Fibroblast of lung (primary cell): ENCODE results near the gene SLC39A2. TPM values are rescaled to one million over a fixed set of nuclear protein-coding genes. Genes with fewer than 3 reads are reported as not detected.

Experiments
- DNase-seq, 2 donors: peaks; one replicate each; pipeline versions ENCODE4 v3.0.0 to v3.0.0-alpha.2; 2010; ENCODE audit warnings: low read depth in 2 of 2
- H2AFZ ChIP-seq: 2 replicates; pipeline ENCODE4 v1.5.1; 2012; ENCODE audit warnings: low read length, control low read depth, inconsistent platforms
- H3K27ac ChIP-seq: 2 replicates; pipeline ENCODE4 v1.5.1; 2011; ENCODE audit warnings: low read length, control low read depth; ENCODE audit not compliant: insufficient read depth
- H3K27me3 ChIP-seq: 2 replicates; pipeline ENCODE4 v1.5.1; 2011; ENCODE audit warnings: mild to moderate bottlenecking, low read length; ENCODE audit not compliant: control insufficient read depth, insufficient read depth
- H3K36me3 ChIP-seq: 2 replicates; pipeline ENCODE4 v1.5.1; 2011; ENCODE audit warnings: low read length; ENCODE audit not compliant: control insufficient read depth, insufficient read depth
- H3K4me1 ChIP-seq: 2 replicates; pipeline ENCODE4 v1.5.1; 2011; ENCODE audit warnings: low read length; ENCODE audit not compliant: control insufficient read depth, insufficient read depth; ENCODE audit errors: extremely low read depth
- H3K4me2 ChIP-seq: 2 replicates; pipeline ENCODE4 v1.5.1; 2011; ENCODE audit warnings: low read length, control low read depth; ENCODE audit not compliant: insufficient read depth; ENCODE audit errors: extremely low read depth
- H3K4me3 ChIP-seq, 4 experiments: fragments of 200-600 bp in 1 of 4; sonication (generic) in 1 of 4; replicated peaks in 1 of 4; 2 replicates each; pipeline ENCODE4 v1.5.1; 2011 to 2016; ENCODE audit warnings: low read length in 4 of 4, low read depth in 3 of 4, mild to moderate bottlenecking in 3 of 4, control low read depth in 2 of 4, inconsistent platforms in 1 of 4, mixed read lengths in 1 of 4; ENCODE audit not compliant: insufficient read depth in 1 of 4; ENCODE audit errors: control extremely low read depth in 1 of 4
- H3K79me2 ChIP-seq: 2 replicates; pipeline ENCODE4 v1.5.1; 2012; ENCODE audit warnings: mild to moderate bottlenecking, low read length, inconsistent platforms; ENCODE audit not compliant: control insufficient read depth, insufficient read depth
- H3K9ac ChIP-seq: 2 replicates; pipeline ENCODE4 v1.5.1; 2011; ENCODE audit warnings: mild to moderate bottlenecking, low read length, control low read depth; ENCODE audit not compliant: insufficient read depth
- H3K9me3 ChIP-seq: 2 replicates; pipeline ENCODE4 v1.5.1; 2012; ENCODE audit warnings: low read depth, low read length; ENCODE audit not compliant: control insufficient read depth, insufficient read depth
- H4K20me1 ChIP-seq: 2 replicates; pipeline ENCODE4 v1.5.1; 2011; ENCODE audit warnings: low read length; ENCODE audit not compliant: control insufficient read depth, insufficient read depth; ENCODE audit errors: extremely low read depth
- EZH2 ChIP-seq: IDR thresholded peaks from 2 replicates; pipeline ENCODE4 v1.5.1; 2012; ENCODE audit warnings: low read length, control low read depth, mild to moderate bottlenecking; ENCODE audit errors: missing control alignments
- polyA plus RNA-seq, 2 donors: library from polyadenylated mRNA; depleted of rRNA in 1 of 2; stranded (reverse) in 1 of 2; unstranded in 1 of 2; fragments of >200 nt; gene quantifications; 2 replicates each; pipeline ENCODE4 v1.2.1, GENCODE V29; 2011 to 2012; ENCODE audit warnings: missing spikeins in 1 of 2
- total RNA-seq: library from RNA; depleted of rRNA; stranded (reverse); fragments of >200 nt; gene quantifications from 2 replicates; pipeline ENCODE4 v1.2.1, GENCODE V29; 2014
- TF ChIP-seq, protein P1 (sequence below), 2 donors: IDR thresholded peaks in 1 of 2; conservative IDR thresholded peaks in 1 of 2; 1 replicate in 1 of 2; 2 replicates in 1 of 2; pipeline ENCODE4 v1.5.1; 2011 to 2012; ENCODE audit warnings: low read length in 2 of 2, control low read depth in 1 of 2, inconsistent platforms in 1 of 2, low read depth in 1 of 2, mild to moderate bottlenecking in 1 of 2

Gene SLC39A2
- total and polyA plus RNA-seq, 2 donors (not counting 1 experiment from before 2014, with no cell fraction given), result 0.17 TPM; not detected in 1

DNA sequence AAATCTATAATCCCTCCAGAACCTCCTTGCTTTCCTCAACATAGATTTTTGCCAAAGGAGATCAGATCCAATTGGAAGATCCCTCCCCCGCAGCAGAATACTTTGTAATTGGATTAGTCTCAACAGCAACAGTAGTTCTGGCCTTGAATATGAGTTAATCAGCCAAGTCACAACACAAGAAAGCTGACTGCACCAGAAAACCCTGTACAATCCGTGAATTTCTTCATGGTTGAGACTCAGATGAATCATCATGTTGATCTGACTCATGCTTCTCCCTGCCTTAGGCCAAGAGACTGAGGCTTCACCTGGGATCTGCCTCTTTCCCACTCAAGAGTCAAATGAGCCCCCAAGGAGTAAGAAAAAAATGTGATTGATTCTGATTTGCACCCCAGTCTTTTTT lies 12.3 kb upstream of the SLC39A2 start:
- no peaks in the 10 kb centered on the region for H3K9me3 ChIP-seq
- TF ChIP-seq EZH2, result no peak
- no peak overlapping the region for H3K27ac ChIP-seq
- no peak overlapping the region for H3K4me3 ChIP-seq
- H3K9ac ChIP-seq, result no peak overlapping the region
- no peaks in the 10 kb centered on the region for H4K20me1 ChIP-seq
- peak; percentile 91 to 97 for DNase-seq
- peak overlapping the region; percentile 34 for H3K4me2 ChIP-seq
- peaks cover 14% of the 10 kb centered on the region for H3K79me2 ChIP-seq
- peaks cover 6% of the 10 kb centered on the region for H3K4me1 ChIP-seq
- no peaks in the 10 kb centered on the region for H3K27me3 ChIP-seq
- no peak overlapping the region for H2AFZ ChIP-seq
- no peaks in the 10 kb centered on the region for H3K36me3 ChIP-seq

DNA sequence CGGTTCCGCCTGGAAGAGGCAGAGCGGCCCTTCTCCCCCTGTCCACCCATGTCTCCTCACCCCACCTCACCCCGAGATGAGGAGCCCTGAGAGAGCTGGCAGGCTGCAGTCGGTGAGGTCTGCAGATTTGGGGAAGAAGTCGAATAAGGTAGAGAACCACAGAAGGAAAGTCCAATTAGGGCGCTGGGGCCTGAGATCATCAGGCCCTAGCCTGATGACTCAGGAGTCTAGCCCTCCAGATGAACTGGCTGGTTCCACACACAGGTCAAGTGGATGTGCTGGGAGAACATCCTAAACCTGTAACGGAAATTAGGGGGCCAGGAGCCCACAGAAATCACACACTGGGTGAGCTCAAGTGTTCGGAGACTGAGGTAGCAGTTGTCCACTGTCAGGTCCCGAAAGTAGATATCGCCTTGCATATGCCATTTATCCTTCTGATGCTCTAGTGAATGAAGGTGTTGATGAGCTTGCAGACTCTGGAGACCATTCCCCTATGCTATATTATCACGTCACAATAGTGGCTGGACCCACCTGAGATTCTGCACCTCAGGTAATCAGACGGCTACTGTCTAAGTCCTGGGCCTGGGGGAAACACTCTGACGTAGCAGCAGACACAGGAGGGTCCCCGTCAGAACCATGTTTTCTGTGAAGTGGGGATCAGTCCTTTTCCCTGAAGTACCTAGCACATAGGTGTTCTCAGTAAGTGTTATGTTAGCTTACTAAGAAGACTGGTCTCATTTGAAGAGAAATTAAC lies 10.2 kb upstream of the SLC39A2 start:
- H2AFZ ChIP-seq, result no peak overlapping the region
- no peak for TF ChIP-seq EZH2
- TF ChIP-seq, protein P1, sequence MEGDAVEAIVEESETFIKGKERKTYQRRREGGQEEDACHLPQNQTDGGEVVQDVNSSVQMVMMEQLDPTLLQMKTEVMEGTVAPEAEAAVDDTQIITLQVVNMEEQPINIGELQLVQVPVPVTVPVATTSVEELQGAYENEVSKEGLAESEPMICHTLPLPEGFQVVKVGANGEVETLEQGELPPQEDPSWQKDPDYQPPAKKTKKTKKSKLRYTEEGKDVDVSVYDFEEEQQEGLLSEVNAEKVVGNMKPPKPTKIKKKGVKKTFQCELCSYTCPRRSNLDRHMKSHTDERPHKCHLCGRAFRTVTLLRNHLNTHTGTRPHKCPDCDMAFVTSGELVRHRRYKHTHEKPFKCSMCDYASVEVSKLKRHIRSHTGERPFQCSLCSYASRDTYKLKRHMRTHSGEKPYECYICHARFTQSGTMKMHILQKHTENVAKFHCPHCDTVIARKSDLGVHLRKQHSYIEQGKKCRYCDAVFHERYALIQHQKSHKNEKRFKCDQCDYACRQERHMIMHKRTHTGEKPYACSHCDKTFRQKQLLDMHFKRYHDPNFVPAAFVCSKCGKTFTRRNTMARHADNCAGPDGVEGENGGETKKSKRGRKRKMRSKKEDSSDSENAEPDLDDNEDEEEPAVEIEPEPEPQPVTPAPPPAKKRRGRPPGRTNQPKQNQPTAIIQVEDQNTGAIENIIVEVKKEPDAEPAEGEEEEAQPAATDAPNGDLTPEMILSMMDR (conservative IDR thresholded peaks at IDR 0.05 in 1 of 2, IDR thresholded peaks at IDR 0.05 in 1 of 2; ENCODE audit: low read depth in 1 of 2, low read length in 2 of 2), result no peak

DNA sequence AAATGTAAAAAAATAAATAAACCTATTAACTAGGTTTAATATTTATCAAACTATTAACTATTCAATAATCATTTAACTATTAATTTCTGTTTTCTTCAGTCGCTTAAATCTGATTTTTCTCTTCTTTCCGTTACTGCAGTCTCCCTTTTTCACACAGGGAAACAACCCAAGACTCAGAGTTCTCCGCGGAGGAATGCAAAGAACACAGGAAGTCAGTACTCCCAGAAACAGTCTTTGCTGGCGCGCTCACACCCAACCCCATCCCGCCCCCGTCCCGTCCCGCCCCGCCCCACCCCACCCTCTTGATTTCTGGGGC lies 9.7 kb upstream of the SLC39A2 start:
- peaks cover 19% of the 10 kb centered on the region for H3K79me2 ChIP-seq
- peak overlapping the region; percentile 43 for H2AFZ ChIP-seq
- H3K27ac ChIP-seq, result peak overlapping the region; percentile 59
- H3K4me1 ChIP-seq, result peaks cover 6% of the 10 kb centered on the region
- no peaks in the 10 kb centered on the region for H3K27me3 ChIP-seq
- H3K4me2 ChIP-seq, result peak overlapping the region; percentile 34
- peak overlapping the region; percentile 34 for H3K9ac ChIP-seq
- DNase-seq, result no peak
- H3K4me3 ChIP-seq, result peak overlapping the region in 3 of 4 experiments; percentile 12 to 94 (median 64)
- peaks cover 4% of the 10 kb centered on the region for H3K36me3 ChIP-seq
- H4K20me1 ChIP-seq, result no peaks in the 10 kb centered on the region
- TF ChIP-seq EZH2, result no peak
- TF ChIP-seq, protein P1 (conservative IDR thresholded peaks at IDR 0.05 in 1 of 2, IDR thresholded peaks at IDR 0.05 in 1 of 2; ENCODE audit: low read depth in 1 of 2, low read length in 2 of 2), result no peak
- H3K9me3 ChIP-seq, result no peaks in the 10 kb centered on the region

More for the DNA sequence above, 10.2 kb upstream of the SLC39A2 start:
- peaks cover 19% of the 10 kb centered on the region for H3K79me2 ChIP-seq
- H3K36me3 ChIP-seq, result peaks cover 4% of the 10 kb centered on the region
- no peak overlapping the region for H3K9ac ChIP-seq
- DNase-seq, result no peak
- H3K27ac ChIP-seq, result peak overlapping the region; percentile 59
- H4K20me1 ChIP-seq, result no peaks in the 10 kb centered on the region
- peak overlapping the region; percentile 34 for H3K4me2 ChIP-seq
- H3K4me1 ChIP-seq, result peaks cover 6% of the 10 kb centered on the region
- no peaks in the 10 kb centered on the region for H3K27me3 ChIP-seq
- H3K9me3 ChIP-seq, result no peaks in the 10 kb centered on the region
- H3K4me3 ChIP-seq, result peak overlapping the region in 3 of 4 experiments; percentile 12 to 94 (median 64)
